Panc1 (cell line): ENCODE measurements around the gene TTBK1. TPM values are rescaled to one million over a fixed set of nuclear protein-coding genes. Genes with fewer than 3 reads are reported as not detected.

Experiments used
- ATAC-seq: fragments of 200-7000 bp; cut with Tn5 transposase; 2 replicates; pipeline ENCODE4 v1.9.1; 2020; ENCODE audit warnings: mild to moderate bottlenecking, moderate library complexity
- BruUV-seq: library from RNA; stranded (reverse); fragments of 400-500 nt; replicated peaks from 2 replicates; lab custom pipeline; 2021; lab: Mats Ljungman, UMichigan
- CTCF ChIA-PET: fragments of 300-600 bp; sonication (Branson Sonifier 250); formaldehyde crosslinking; loops from one replicate; lab custom pipeline; 2022; ENCODE audit warnings: antibody characterized with exemption; lab: Charles Lee
- POLR2A ChIA-PET: fragments of 300-600 bp; sonication (Branson Sonifier 250); formaldehyde crosslinking; loops from one replicate; lab custom pipeline; 2022; ENCODE audit warnings: antibody characterized with exemption; lab: Charles Lee
- DNase-seq: peaks from one replicate; pipeline ENCODE4 v3.0.0-alpha.2; 2010; ENCODE audit warnings: low read depth, low spot score
- H3K27ac ChIP-seq: 2 replicates; pipeline ENCODE4 v1.5.1; 2011; ENCODE audit warnings: mild to moderate bottlenecking, low read length, inconsistent platforms
- H3K27me3 ChIP-seq: fragments of 200-500 bp; sonication (Bioruptor generic); 2 replicates; pipeline ENCODE4 v1.6.0; 2014; ENCODE audit warnings: low read length, inconsistent platforms; ENCODE audit not compliant: control insufficient read depth, insufficient read depth
- H3K36me3 ChIP-seq: fragments of 200-500 bp; sonication (Bioruptor generic); 2 replicates; pipeline ENCODE4 v1.5.1; 2014; ENCODE audit warnings: inconsistent platforms, mild to moderate bottlenecking, low read length, moderate library complexity; ENCODE audit not compliant: control insufficient read depth, insufficient read depth
- H3K4me1 ChIP-seq: 2 replicates; pipeline ENCODE4 v1.5.1; 2011; ENCODE audit warnings: inconsistent platforms, mild to moderate bottlenecking, low read length, moderate library complexity; ENCODE audit not compliant: control insufficient read depth, insufficient read depth
- H3K4me3 ChIP-seq, 2 experiments: 2 replicates each; pipeline ENCODE4 v1.5.1; 2011 to 2012; ENCODE audit warnings: low read depth in 2 of 2, low read length in 2 of 2, mild to moderate bottlenecking in 2 of 2, inconsistent platforms in 1 of 2, moderate library complexity in 1 of 2
- H3K9me3 ChIP-seq: fragments of 200-500 bp; sonication (Bioruptor generic); 2 replicates; pipeline ENCODE4 v1.5.1; 2014; ENCODE audit warnings: low read depth, mild to moderate bottlenecking, inconsistent platforms, low read length, moderate library complexity; ENCODE audit not compliant: control insufficient read depth, insufficient read depth
- CTCF ChIP-seq: fragments of 450-650 bp; IDR thresholded peaks from 2 replicates; pipeline ENCODE4 v1.5.1; 2017; ENCODE audit warnings: mild to moderate bottlenecking
- POLR2AphosphoS5 ChIP-seq: IDR thresholded peaks from 2 replicates; pipeline ENCODE4 v1.6.1; 2012; ENCODE audit warnings: mild to moderate bottlenecking, low read depth, low read length, moderate library complexity
- REST ChIP-seq, 2 experiments: IDR thresholded peaks; 2 replicates each; pipeline ENCODE4 v1.6.1; 2011 to 2012; ENCODE audit warnings: low read depth in 2 of 2, control low read depth in 1 of 2, low read length in 1 of 2, mild to moderate bottlenecking in 1 of 2, moderate library complexity in 1 of 2; ENCODE audit not compliant: insufficient read depth in 1 of 2
- SIN3A ChIP-seq: IDR thresholded peaks from 2 replicates; pipeline ENCODE4 v1.6.1; 2012; ENCODE audit warnings: low read depth, mild to moderate bottlenecking, low read length, moderate library complexity, borderline replicate concordance; ENCODE audit not compliant: insufficient read depth
- TCF7L2 ChIP-seq: IDR thresholded peaks from 2 replicates; pipeline ENCODE4 v1.6.1; 2011; ENCODE audit warnings: mild to moderate bottlenecking, low read depth, low read length, inconsistent platforms
- in situ Hi-C: cut with HindIII; loops from 2 replicates; pipeline ENCODE4 v1.10.0; 2016; ENCODE audit warnings: low sequenced_read_pairs, low pct_unique_long_range_greater_than_20kb
- intact Hi-C: fragments of 100-400 bp; cut with micrococcal nuclease; formaldehyde crosslinking; loops from one replicate; pipeline ENCODE4 v1.10.0; 2022; ENCODE audit not compliant: unreplicated experiment
- total RNA-seq: library from RNA; stranded (reverse); gene quantifications from one replicate; pipeline ENCODE4 v1.2.1, GENCODE V29; 2021; ENCODE audit not compliant: unreplicated experiment

The TTBK1 gene
- total RNA-seq, 1 experiment from 2014 or later, result 0.10 TPM

GRCh38 chr6:43213431-43213830, 29.9 kb upstream of the TTBK1 start:
- H3K36me3 ChIP-seq, result no peaks in the 10 kb centered on the region; the same call in none of the 2 replicates
- H3K4me3 ChIP-seq, result no peak overlapping the region
- H3K4me1 ChIP-seq, result no peaks in the 10 kb centered on the region
- DNase-seq (no peak), ATAC-seq (no peak)
- no peak for TF ChIP-seq POLR2AphosphoS5
- TF ChIP-seq SIN3A, result no peak
- TF ChIP-seq TCF7L2, result no peak
- TF ChIP-seq REST (IDR thresholded peaks at IDR 0.05; ENCODE audit: insufficient read depth in 1 of 2, low read depth in 2 of 2, low read length in 1 of 2), result no peak
- no peak for TF ChIP-seq CTCF
- in situ Hi-C loops, result no loop called here
- ChIA-PET CTCF (no interaction called here), POLR2A (interaction anchor here (0.6 kb wide), 1 partner anchor 41 kb away, joined by 3 read pairs; no protein-coding TSS in a partner anchor)
- H3K9me3 ChIP-seq, result no peaks in the 10 kb centered on the region
- H3K27me3 ChIP-seq, result no peaks in the 10 kb centered on the region
- intact Hi-C loops, result no loop called here
- H3K27ac ChIP-seq, result no peak overlapping the region
- no TSS peak for BruUV-seq

GRCh38 chr6:43215066-43215465, 28.2 kb upstream of the TTBK1 start:
- Histone ChIP-seq H3K4me1 (no peaks in the 10 kb centered on the region), H3K9me3 (no peaks in the 10 kb centered on the region), H3K27me3 (no peaks in the 10 kb centered on the region), H3K36me3 (no peaks in the 10 kb centered on the region; the same call in none of the 2 replicates), H3K4me3 (no peak overlapping the region), H3K27ac (no peak overlapping the region)
- TF ChIP-seq CTCF, result no peak
- TF ChIP-seq TCF7L2, result no peak
- TF ChIP-seq POLR2AphosphoS5, result no peak
- no peak for TF ChIP-seq REST (IDR thresholded peaks at IDR 0.05; ENCODE audit: insufficient read depth in 1 of 2, low read depth in 2 of 2, low read length in 1 of 2)
- no peak for TF ChIP-seq SIN3A
- ATAC-seq (no peak), DNase-seq (no peak)
- no TSS peak for BruUV-seq
- intact Hi-C loops (no loop called here), in situ Hi-C loops (no loop called here)
- ChIA-PET CTCF (no interaction called here), POLR2A (interaction anchor here (1.0 kb wide), 1 partner anchor 45 kb away, joined by 9 read pairs; no protein-coding TSS in a partner anchor)
